Measurements from ENCODE around the gene SRP19. TPM values are rescaled to one million over a fixed set of nuclear protein-coding genes. Genes with fewer than 3 reads are reported as not detected.

SRP19 gene
- total and polyA plus RNA-seq, 9 of the 15 experiments (the other 6 are each of a cell fraction or from before 2014, with no cell fraction given) = 52.3 to 357 (median 146) TPM

DNA sequence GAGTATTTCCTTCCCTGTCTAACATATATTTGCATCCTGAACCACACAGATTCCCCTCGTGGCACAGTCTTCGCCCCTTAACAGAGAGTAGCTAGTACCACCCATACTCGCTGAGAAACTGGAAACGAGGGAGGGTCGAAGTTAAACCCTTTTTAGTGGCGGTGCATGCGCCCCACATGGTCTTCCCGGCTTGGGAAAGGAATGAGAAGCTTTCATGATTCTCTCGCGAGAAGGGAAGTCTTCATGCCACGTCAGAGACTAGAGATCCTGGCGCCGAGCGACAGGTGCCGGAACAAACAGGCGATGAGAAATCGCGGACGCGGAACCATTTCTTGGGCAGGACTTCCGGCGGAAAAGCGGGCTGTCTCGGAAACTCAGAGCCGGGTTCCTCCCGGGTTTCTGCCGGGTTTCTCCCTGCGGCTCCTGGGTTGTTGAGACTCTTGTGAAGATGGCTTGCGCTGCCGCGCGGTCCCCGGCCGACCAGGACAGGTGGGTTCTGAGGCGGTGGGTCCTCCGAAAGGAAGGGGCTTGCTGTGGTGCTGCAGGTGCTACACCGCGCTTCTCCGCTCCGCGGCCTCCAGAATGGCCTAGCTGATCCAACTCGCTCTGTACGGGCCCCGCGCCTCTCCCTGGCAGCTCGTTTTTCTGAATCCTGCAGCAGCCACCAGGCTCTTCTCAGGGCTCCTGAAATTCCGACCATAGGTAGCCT is at the start of gene SRP19 (continued):
- TF ChIP-seq FOXK1 (CRISPR knock-in tag; IDR thresholded peaks at IDR 0.05; ENCODE audit: borderline replicate concordance) (peak; percentile 99), CEBPB (tag; IDR thresholded peaks at IDR 0.05) (peak; percentile 10; the same call in 1 of the 2 replicates), COPS2 (conservative IDR thresholded peaks at IDR 0.05) (no peak), SRF (CRISPR knock-in tag; IDR thresholded peaks at IDR 0.05) (peak in 1 of 2 experiments; percentile 67; a peak in 1 of 4 replicates), ASH1L (IDR thresholded peaks at IDR 0.05; ENCODE audit: borderline replicate concordance, low read depth, partially characterized antibody) (peak; percentile 78), ELF4 (CRISPR knock-in tag; IDR thresholded peaks at IDR 0.05) (no peak), ZNF311 (CRISPR knock-in tag; IDR thresholded peaks at IDR 0.05) (peak; percentile 45; the same call in 1 of the 2 replicates), U2AF1 (optimal IDR thresholded peaks at IDR 0.05; ENCODE audit: low read depth, low read length) (no peak), POLR2AphosphoS2 (IDR thresholded peaks at IDR 0.05; ENCODE audit: low read length) (no peak), JUN (IDR thresholded peaks at IDR 0.05; ENCODE audit: borderline replicate concordance, low read depth, low read length) (peak; percentile 11; the same call in 1 of the 2 replicates), JUN (CRISPR knock-in tag; IDR thresholded peaks at IDR 0.05; ENCODE audit: borderline replicate concordance) (peak; percentile 90; the same call in 1 of the 2 replicates), SAP30 (IDR thresholded peaks at IDR 0.05; ENCODE audit: borderline replicate concordance, insufficient read depth, low read depth, low read length, poor library complexity, severe bottlenecking) (peak; percentile 70), NFE2 (IDR thresholded peaks at IDR 0.05; ENCODE audit: low read depth) (peak; percentile 36; the same call in 1 of the 2 replicates)
- TF ChIP-seq, protein P1, sequence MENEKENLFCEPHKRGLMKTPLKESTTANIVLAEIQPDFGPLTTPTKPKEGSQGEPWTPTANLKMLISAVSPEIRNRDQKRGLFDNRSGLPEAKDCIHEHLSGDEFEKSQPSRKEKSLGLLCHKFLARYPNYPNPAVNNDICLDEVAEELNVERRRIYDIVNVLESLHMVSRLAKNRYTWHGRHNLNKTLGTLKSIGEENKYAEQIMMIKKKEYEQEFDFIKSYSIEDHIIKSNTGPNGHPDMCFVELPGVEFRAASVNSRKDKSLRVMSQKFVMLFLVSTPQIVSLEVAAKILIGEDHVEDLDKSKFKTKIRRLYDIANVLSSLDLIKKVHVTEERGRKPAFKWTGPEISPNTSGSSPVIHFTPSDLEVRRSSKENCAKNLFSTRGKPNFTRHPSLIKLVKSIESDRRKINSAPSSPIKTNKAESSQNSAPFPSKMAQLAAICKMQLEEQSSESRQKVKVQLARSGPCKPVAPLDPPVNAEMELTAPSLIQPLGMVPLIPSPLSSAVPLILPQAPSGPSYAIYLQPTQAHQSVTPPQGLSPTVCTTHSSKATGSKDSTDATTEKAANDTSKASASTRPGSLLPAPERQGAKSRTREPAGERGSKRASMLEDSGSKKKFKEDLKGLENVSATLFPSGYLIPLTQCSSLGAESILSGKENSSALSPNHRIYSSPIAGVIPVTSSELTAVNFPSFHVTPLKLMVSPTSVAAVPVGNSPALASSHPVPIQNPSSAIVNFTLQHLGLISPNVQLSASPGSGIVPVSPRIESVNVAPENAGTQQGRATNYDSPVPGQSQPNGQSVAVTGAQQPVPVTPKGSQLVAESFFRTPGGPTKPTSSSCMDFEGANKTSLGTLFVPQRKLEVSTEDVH (IDR thresholded peaks at IDR 0.05; ENCODE audit: low read depth, partially characterized antibody) = peak; percentile 89
- TF ChIP-seq, protein P2, sequence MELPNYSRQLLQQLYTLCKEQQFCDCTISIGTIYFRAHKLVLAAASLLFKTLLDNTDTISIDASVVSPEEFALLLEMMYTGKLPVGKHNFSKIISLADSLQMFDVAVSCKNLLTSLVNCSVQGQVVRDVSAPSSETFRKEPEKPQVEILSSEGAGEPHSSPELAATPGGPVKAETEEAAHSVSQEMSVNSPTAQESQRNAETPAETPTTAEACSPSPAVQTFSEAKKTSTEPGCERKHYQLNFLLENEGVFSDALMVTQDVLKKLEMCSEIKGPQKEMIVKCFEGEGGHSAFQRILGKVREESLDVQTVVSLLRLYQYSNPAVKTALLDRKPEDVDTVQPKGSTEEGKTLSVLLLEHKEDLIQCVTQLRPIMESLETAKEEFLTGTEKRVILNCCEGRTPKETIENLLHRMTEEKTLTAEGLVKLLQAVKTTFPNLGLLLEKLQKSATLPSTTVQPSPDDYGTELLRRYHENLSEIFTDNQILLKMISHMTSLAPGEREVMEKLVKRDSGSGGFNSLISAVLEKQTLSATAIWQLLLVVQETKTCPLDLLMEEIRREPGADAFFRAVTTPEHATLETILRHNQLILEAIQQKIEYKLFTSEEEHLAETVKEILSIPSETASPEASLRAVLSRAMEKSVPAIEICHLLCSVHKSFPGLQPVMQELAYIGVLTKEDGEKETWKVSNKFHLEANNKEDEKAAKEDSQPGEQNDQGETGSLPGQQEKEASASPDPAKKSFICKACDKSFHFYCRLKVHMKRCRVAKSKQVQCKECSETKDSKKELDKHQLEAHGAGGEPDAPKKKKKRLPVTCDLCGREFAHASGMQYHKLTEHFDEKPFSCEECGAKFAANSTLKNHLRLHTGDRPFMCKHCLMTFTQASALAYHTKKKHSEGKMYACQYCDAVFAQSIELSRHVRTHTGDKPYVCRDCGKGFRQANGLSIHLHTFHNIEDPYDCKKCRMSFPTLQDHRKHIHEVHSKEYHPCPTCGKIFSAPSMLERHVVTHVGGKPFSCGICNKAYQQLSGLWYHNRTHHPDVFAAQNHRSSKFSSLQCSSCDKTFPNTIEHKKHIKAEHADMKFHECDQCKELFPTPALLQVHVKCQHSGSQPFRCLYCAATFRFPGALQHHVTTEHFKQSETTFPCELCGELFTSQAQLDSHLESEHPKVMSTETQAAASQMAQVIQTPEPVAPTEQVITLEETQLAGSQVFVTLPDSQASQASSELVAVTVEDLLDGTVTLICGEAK (IDR thresholded peaks at IDR 0.05) = peak; percentile 99
- TF ChIP-seq, protein P2 (CRISPR knock-in tag; IDR thresholded peaks at IDR 0.05) = peak; percentile 78; the same call in 1 of the 2 replicates
